Endothelial cell of umbilical vein (primary cell): Measurements from ENCODE around the gene TM4SF20.

Experiments used
- POLR2A ChIP-seq: IDR thresholded peaks from 2 replicates; pipeline ENCODE4 v1.6.1; 2012; ENCODE audit warnings: low read depth, mild to moderate bottlenecking, control low read depth, low read length
- POLR2AphosphoS5 ChIP-seq: IDR thresholded peaks from 2 replicates; pipeline ENCODE4 v1.6.1; 2012; ENCODE audit warnings: low read depth, mild to moderate bottlenecking, control low read depth, low read length, moderate library complexity; ENCODE audit not compliant: insufficient read depth
- TF ChIP-seq, protein P1 (sequence below), 2 donors: IDR thresholded peaks; 1 replicate in 1 of 2; 2 replicates in 1 of 2; pipeline ENCODE4 v1.5.1; 2011; ENCODE audit warnings: low read length in 2 of 2, mild to moderate bottlenecking in 2 of 2, moderate library complexity in 2 of 2, control low read depth in 1 of 2, inconsistent platforms in 1 of 2, low read depth in 1 of 2; ENCODE audit not compliant: insufficient read depth in 1 of 2; ENCODE audit errors: extremely low read depth in 1 of 2
- TF ChIP-seq, protein P2 (sequence below): IDR thresholded peaks from 2 replicates; pipeline ENCODE4 v1.6.1; 2011; ENCODE audit not compliant: insufficient read depth, insufficient read length

DNA sequence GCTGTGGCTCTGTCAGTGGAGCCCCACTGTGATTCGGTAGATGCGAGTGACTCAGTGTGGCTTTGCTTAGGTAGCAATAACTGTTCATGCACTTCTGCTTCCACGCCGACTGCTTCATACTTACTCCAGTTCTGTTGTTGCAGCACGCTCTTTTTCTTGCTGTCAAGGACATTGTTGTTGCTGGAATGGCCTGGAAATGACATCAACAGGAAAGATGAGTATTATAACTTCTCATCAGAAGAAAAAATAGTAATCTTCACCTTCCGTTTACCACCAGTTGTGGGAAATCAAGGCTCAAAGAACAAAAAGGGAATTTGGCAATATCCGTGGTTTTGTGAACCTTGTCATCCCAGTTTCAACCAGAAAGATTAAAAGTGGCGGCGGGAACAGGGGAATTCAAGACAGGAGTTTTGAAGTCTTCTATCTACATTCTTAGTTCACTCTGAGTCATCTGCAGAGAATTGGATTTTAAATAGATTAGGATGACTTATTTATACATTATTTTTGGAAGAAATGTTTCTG, 8.3 kb downstream of the TM4SF20 start:
- TF ChIP-seq POLR2A (no peak), POLR2AphosphoS5 (no peak)
- TF ChIP-seq, protein P1, sequence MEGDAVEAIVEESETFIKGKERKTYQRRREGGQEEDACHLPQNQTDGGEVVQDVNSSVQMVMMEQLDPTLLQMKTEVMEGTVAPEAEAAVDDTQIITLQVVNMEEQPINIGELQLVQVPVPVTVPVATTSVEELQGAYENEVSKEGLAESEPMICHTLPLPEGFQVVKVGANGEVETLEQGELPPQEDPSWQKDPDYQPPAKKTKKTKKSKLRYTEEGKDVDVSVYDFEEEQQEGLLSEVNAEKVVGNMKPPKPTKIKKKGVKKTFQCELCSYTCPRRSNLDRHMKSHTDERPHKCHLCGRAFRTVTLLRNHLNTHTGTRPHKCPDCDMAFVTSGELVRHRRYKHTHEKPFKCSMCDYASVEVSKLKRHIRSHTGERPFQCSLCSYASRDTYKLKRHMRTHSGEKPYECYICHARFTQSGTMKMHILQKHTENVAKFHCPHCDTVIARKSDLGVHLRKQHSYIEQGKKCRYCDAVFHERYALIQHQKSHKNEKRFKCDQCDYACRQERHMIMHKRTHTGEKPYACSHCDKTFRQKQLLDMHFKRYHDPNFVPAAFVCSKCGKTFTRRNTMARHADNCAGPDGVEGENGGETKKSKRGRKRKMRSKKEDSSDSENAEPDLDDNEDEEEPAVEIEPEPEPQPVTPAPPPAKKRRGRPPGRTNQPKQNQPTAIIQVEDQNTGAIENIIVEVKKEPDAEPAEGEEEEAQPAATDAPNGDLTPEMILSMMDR (IDR thresholded peaks at IDR 0.05; ENCODE audit: extremely low read depth in 1 of 2, insufficient read depth in 1 of 2, low read depth in 1 of 2, low read length in 2 of 2): no peak
- TF ChIP-seq, protein P2, sequence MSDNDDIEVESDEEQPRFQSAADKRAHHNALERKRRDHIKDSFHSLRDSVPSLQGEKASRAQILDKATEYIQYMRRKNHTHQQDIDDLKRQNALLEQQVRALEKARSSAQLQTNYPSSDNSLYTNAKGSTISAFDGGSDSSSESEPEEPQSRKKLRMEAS: no peak
